DND-41 (cell line): ENCODE measurements around the gene IGSF1.

ENCODE experiments used
- ATAC-seq: fragments of 200-7000 bp; cut with Tn5 transposase; 3 replicates; pipeline ENCODE4 v1.9.1; 2021; ENCODE audit warnings: low read depth; ENCODE audit not compliant: insufficient read depth
- DNase-seq: peaks from one replicate; pipeline ENCODE4 v3.0.0-alpha.2; 2020
- H2AFZ ChIP-seq: 2 replicates; pipeline ENCODE4 v1.6.0; 2012; ENCODE audit warnings: low read depth, low read length
- H3K27ac ChIP-seq: 2 replicates; pipeline ENCODE4 v1.5.1; 2012; ENCODE audit warnings: low read length, inconsistent platforms
- H3K27me3 ChIP-seq: fragments of 200-600 bp; sonication (generic); 2 replicates; pipeline ENCODE4 v1.6.0; 2012; ENCODE audit warnings: low read length, mild to moderate bottlenecking, inconsistent platforms; ENCODE audit not compliant: insufficient read depth, poor library complexity
- H3K36me3 ChIP-seq: 2 replicates; pipeline ENCODE4 v1.5.1; 2012; ENCODE audit warnings: low read length, inconsistent platforms; ENCODE audit not compliant: insufficient read depth
- H3K4me1 ChIP-seq: 2 replicates; pipeline ENCODE4 v1.5.1; 2012; ENCODE audit warnings: mild to moderate bottlenecking, low read length; ENCODE audit not compliant: insufficient read depth
- H3K4me2 ChIP-seq: 2 replicates; pipeline ENCODE4 v1.6.0; 2012; ENCODE audit warnings: mild to moderate bottlenecking, moderate library complexity, low read length, inconsistent platforms; ENCODE audit not compliant: insufficient read depth
- H3K4me3 ChIP-seq, 2 experiments: fragments of 200-600 bp in 1 of 2; shearing (Covaris generic) in 1 of 2; 2 replicates each; pipeline ENCODE4 v1.5.1; 2012 to 2016; ENCODE audit warnings: inconsistent platforms in 2 of 2, low read length in 2 of 2, mild to moderate bottlenecking in 2 of 2, low read depth in 1 of 2, moderate library complexity in 1 of 2
- H3K79me2 ChIP-seq: 2 replicates; pipeline ENCODE4 v1.6.0; 2012; ENCODE audit warnings: low read length, inconsistent platforms; ENCODE audit not compliant: insufficient read depth
- H3K9ac ChIP-seq: 2 replicates; pipeline ENCODE4 v1.6.0; 2012; ENCODE audit warnings: low read depth, mild to moderate bottlenecking, inconsistent platforms, low read length, moderate library complexity
- H3K9me3 ChIP-seq: 2 replicates; pipeline ENCODE4 v1.5.1; 2012; ENCODE audit warnings: low read length, moderate library complexity, mild to moderate bottlenecking, inconsistent platforms; ENCODE audit not compliant: insufficient read depth, severe bottlenecking
- H4K20me1 ChIP-seq: 2 replicates; pipeline ENCODE4 v1.6.0; 2012; ENCODE audit warnings: low read length; ENCODE audit not compliant: insufficient read depth
- CTCF ChIP-seq: IDR thresholded peaks from 2 replicates; pipeline ENCODE4 v1.5.1; 2012; ENCODE audit warnings: borderline replicate concordance, low read length, moderate library complexity, mild to moderate bottlenecking; ENCODE audit not compliant: poor library complexity, severe bottlenecking; ENCODE audit errors: extremely low read depth
- EZH2 ChIP-seq: IDR thresholded peaks from 3 replicates; pipeline ENCODE4 v1.6.1; 2012; ENCODE audit warnings: borderline replicate concordance, low read depth, mild to moderate bottlenecking, moderate library complexity, low read length, inconsistent platforms; ENCODE audit not compliant: severe bottlenecking

The IGSF1 gene

GRCh38 chrX:131330735-131331134 is 41.6 kb upstream of the IGSF1 start:
- Histone ChIP-seq H3K9me3 (no peaks in the 10 kb centered on the region), H4K20me1 (no peaks in the 10 kb centered on the region), H3K4me3 (no peak overlapping the region), H3K9ac (no peak overlapping the region), H3K4me2 (no peak overlapping the region), H3K27me3 (no peaks in the 10 kb centered on the region), H3K36me3 (no peaks in the 10 kb centered on the region), H2AFZ (no peak overlapping the region), H3K79me2 (no peaks in the 10 kb centered on the region), H3K27ac (no peak overlapping the region), H3K4me1 (no peaks in the 10 kb centered on the region)
- TF ChIP-seq EZH2 (no peak), CTCF (no peak)
- DNase-seq (no peak), ATAC-seq (no peak)

DNA sequence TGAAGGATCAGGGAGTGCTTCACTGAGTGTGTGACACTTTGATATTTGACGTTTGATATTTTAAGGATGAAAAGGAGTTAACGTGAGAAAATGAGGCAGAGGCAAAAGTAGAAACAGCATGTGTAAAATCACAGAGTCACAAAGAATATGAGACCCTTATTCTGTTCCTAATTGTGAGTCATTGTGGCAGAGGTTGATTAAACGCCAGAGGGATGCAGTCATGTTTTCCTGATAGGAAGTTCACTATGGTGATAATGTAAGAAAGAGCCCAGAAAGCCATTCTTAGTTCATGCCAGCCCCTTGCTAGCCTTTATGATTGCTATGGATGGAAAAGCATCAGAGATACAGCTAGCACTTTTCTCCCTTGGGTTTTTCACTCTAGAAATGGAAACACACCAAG is 33.5 kb upstream of the IGSF1 start:
- Histone ChIP-seq H3K27me3 (no peaks in the 10 kb centered on the region), H2AFZ (no peak overlapping the region), H3K27ac (no peak overlapping the region), H4K20me1 (no peaks in the 10 kb centered on the region), H3K36me3 (no peaks in the 10 kb centered on the region), H3K4me1 (no peaks in the 10 kb centered on the region), H3K4me2 (no peak overlapping the region), H3K4me3 (no peak overlapping the region), H3K9me3 (no peaks in the 10 kb centered on the region), H3K9ac (no peak overlapping the region), H3K79me2 (no peaks in the 10 kb centered on the region)
- no peak for TF ChIP-seq EZH2
- no peak for TF ChIP-seq CTCF
- no peak for DNase-seq
- no peak for ATAC-seq

DNA sequence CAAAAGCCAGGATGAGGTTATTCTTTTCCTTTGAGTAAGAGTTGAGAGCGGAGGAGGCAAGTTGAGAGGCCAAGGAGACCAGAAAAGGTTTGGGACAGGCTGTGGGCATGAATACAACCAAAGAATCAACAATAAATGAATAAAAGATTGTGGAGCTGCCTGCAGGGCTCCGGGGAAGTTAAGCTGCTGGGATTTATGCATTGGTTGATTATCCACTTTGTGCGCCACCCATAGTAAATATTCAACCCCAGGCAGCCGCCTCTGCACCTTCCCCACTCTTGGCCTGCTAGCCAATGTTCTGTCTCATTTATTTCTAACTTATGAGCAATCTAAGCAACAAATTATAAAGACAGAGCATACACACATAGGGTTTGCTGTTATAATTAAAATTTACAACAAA is 28.2 kb upstream of the IGSF1 start:
- ATAC-seq = no peak
- H3K27me3 ChIP-seq = no peaks in the 10 kb centered on the region
- no peak for DNase-seq

More for the DNA sequence above, 28.2 kb upstream of the IGSF1 start:
- Histone ChIP-seq H3K4me3 (no peak overlapping the region), H3K9ac (no peak overlapping the region), H3K4me2 (no peak overlapping the region), H4K20me1 (no peaks in the 10 kb centered on the region), H3K79me2 (no peaks in the 10 kb centered on the region), H3K36me3 (no peaks in the 10 kb centered on the region), H2AFZ (no peak overlapping the region), H3K9me3 (no peaks in the 10 kb centered on the region), H3K27ac (no peak overlapping the region), H3K4me1 (no peaks in the 10 kb centered on the region)
- no peak for TF ChIP-seq CTCF
- no peak for TF ChIP-seq EZH2
